Neuronal stem cell (in vitro differentiated cells): ENCODE measurements around the gene DAB2.

Source experiments
- DNase-seq: peaks from one replicate; pipeline ENCODE4 v3.0.0-alpha.2; 2013; ENCODE audit warnings: low spot score
- H2AFZ ChIP-seq: one replicate; pipeline ENCODE4 v1.6.1; 2013; ENCODE audit warnings: mild to moderate bottlenecking, low read length, inconsistent platforms
- H2AK5ac ChIP-seq: 2 replicates; pipeline ENCODE4 v1.6.1; 2013; ENCODE audit warnings: low read depth, mild to moderate bottlenecking, inconsistent platforms, low read length, moderate library complexity, mixed read lengths
- H2BK120ac ChIP-seq: 2 replicates; pipeline ENCODE4 v1.6.1; 2013; ENCODE audit warnings: low read depth, mild to moderate bottlenecking, inconsistent platforms, low read length, moderate library complexity, mixed read lengths
- H2BK12ac ChIP-seq: one replicate; pipeline ENCODE4 v1.6.1; 2013; ENCODE audit warnings: low read length, inconsistent platforms
- H2BK15ac ChIP-seq: 2 replicates; pipeline ENCODE4 v1.6.1; 2013; ENCODE audit warnings: mild to moderate bottlenecking, low read length, inconsistent platforms, mixed read lengths
- H2BK5ac ChIP-seq: one replicate; pipeline ENCODE4 v1.6.1; 2013; ENCODE audit warnings: inconsistent platforms, mild to moderate bottlenecking, low read length, moderate library complexity
- H3K14ac ChIP-seq: one replicate; pipeline ENCODE4 v1.6.1; 2013; ENCODE audit warnings: low read length, inconsistent platforms
- H3K18ac ChIP-seq: 2 replicates; pipeline ENCODE4 v1.6.1; 2013; ENCODE audit warnings: low read length, inconsistent platforms
- H3K23ac ChIP-seq: 2 replicates; pipeline ENCODE4 v1.6.1; 2013; ENCODE audit warnings: low read depth, mild to moderate bottlenecking, mixed read lengths, low read length, inconsistent platforms; ENCODE audit not compliant: poor library complexity
- H3K27ac ChIP-seq: replicated peaks from 3 replicates; pipeline ENCODE4 v1.5.1; 2013; ENCODE audit warnings: low read length, inconsistent platforms
- H3K27me3 ChIP-seq, 3 experiments: 2 replicates each; pipeline ENCODE4 v1.6.1; 2013; ENCODE audit warnings: low read length in 3 of 3, mild to moderate bottlenecking in 2 of 3, inconsistent platforms in 1 of 3, low read depth in 1 of 3, mixed read lengths in 1 of 3, moderate library complexity in 1 of 3; ENCODE audit not compliant: control insufficient read depth in 3 of 3, insufficient read depth in 3 of 3
- H3K36me3 ChIP-seq, 2 donors: replicated peaks in 1 of 2; 2 replicates each; pipeline ENCODE4 v1.6.1; 2013; ENCODE audit warnings: low read length in 2 of 2; ENCODE audit not compliant: control insufficient read depth in 2 of 2, insufficient read depth in 2 of 2
- H3K4ac ChIP-seq: 2 replicates; pipeline ENCODE4 v1.6.1; 2013; ENCODE audit warnings: inconsistent platforms, mild to moderate bottlenecking, low read length, moderate library complexity
- H3K4me1 ChIP-seq, 2 donors: 1 replicate in 1 of 2; 2 replicates in 1 of 2; pipeline ENCODE4 v1.6.1; 2013; ENCODE audit warnings: low read length in 2 of 2, low read depth in 1 of 2; ENCODE audit not compliant: control insufficient read depth in 2 of 2, insufficient read depth in 1 of 2
- H3K4me2 ChIP-seq: one replicate; pipeline ENCODE4 v1.6.1; 2013; ENCODE audit warnings: mild to moderate bottlenecking, low read length, inconsistent platforms; ENCODE audit not compliant: insufficient read depth, poor library complexity, severe bottlenecking
- H3K4me3 ChIP-seq, 2 donors: 2 replicates each; pipeline ENCODE4 v1.5.1; 2013; ENCODE audit warnings: low read length in 2 of 2, mild to moderate bottlenecking in 2 of 2, inconsistent platforms in 1 of 2, moderate library complexity in 1 of 2
- H3K79me1 ChIP-seq: one replicate; pipeline ENCODE4 v1.6.1; 2013; ENCODE audit warnings: low read depth, mild to moderate bottlenecking, inconsistent platforms, low read length, moderate library complexity
- H3K9ac ChIP-seq: one replicate; pipeline ENCODE4 v1.6.1; 2013; ENCODE audit warnings: mild to moderate bottlenecking, low read depth, low read length, inconsistent platforms; ENCODE audit not compliant: poor library complexity
- H3K9me3 ChIP-seq, 2 donors: replicated peaks in 1 of 2; 2 replicates each; pipeline versions ENCODE3 to v1.6.1; 2013; ENCODE audit warnings: low read length in 2 of 2, mild to moderate bottlenecking in 2 of 2, inconsistent platforms in 1 of 2, low read depth in 1 of 2, mixed read lengths in 1 of 2, moderate library complexity in 1 of 2; ENCODE audit not compliant: control insufficient read depth in 2 of 2, insufficient read depth in 1 of 2
- H4K8ac ChIP-seq: one replicate; pipeline ENCODE4 v1.6.1; 2013; ENCODE audit warnings: low read depth, mild to moderate bottlenecking, inconsistent platforms, low read length, moderate library complexity
- H4K91ac ChIP-seq: one replicate; pipeline ENCODE4 v1.6.1; 2013; ENCODE audit warnings: low read length, low read depth, mild to moderate bottlenecking, inconsistent platforms; ENCODE audit not compliant: poor library complexity
- WGBS, 2 donors: extraction: QIAGEN DNeasy Blood & Tissue Kit; methylation state at CpG; one replicate each; pipeline ENCODE4 v1.1.7; 2013; ENCODE audit warnings: missing lambda C conversion rate in 2 of 2, mixed read lengths in 1 of 2; ENCODE audit not compliant: insufficient read length in 2 of 2, insufficient replicate concordance in 1 of 2; ENCODE audit errors: extremely low coverage in 2 of 2; 5-methylcytosine and 5-hydroxymethylcytosine counted together

The DAB2 gene

GRCh38 chr5:39353717-39354399, 70.9 kb downstream of the DAB2 start:
- no peak overlapping the region for H2BK5ac ChIP-seq
- no peak overlapping the region for H3K27ac ChIP-seq
- no peaks in the 10 kb centered on the region for H3K4me1 ChIP-seq
- H3K23ac ChIP-seq: no peak overlapping the region
- H3K79me1 ChIP-seq: no peaks in the 10 kb centered on the region
- no peak overlapping the region for H3K4me3 ChIP-seq
- no peaks in the 10 kb centered on the region for H3K9me3 ChIP-seq
- H3K27me3 ChIP-seq: no peaks in the 10 kb centered on the region
- H3K14ac ChIP-seq: no peak overlapping the region
- H2AFZ ChIP-seq: no peak overlapping the region
- H3K4me2 ChIP-seq: no peak overlapping the region
- no peak overlapping the region for H2BK120ac ChIP-seq
- no peak overlapping the region for H4K8ac ChIP-seq
- no peak overlapping the region for H3K18ac ChIP-seq
- WGBS, 2 donors: no CpG with 5 or more reads among the region's 1 CpG
- H2BK12ac ChIP-seq: no peak overlapping the region
- no peak overlapping the region for H4K91ac ChIP-seq
- H3K36me3 ChIP-seq: no peaks in the 10 kb centered on the region
- no peak overlapping the region for H2BK15ac ChIP-seq
- H2AK5ac ChIP-seq: no peak overlapping the region
- DNase-seq: no peak
- no peak overlapping the region for H3K9ac ChIP-seq
- no peak overlapping the region for H3K4ac ChIP-seq

- Histone ChIP-seq H3K4ac (no peak overlapping the region), H3K36me3 (no peaks in the 10 kb centered on the region), H3K9ac (no peak overlapping the region), H4K8ac (no peak overlapping the region), H3K18ac (no peak overlapping the region), H2BK120ac (no peak overlapping the region), H3K4me1 (no peaks in the 10 kb centered on the region), H3K27ac (no peak overlapping the region), H2AFZ (no peak overlapping the region), H3K23ac (no peak overlapping the region), H2BK5ac (no peak overlapping the region), H2BK15ac (no peak overlapping the region), H3K27me3 (no peaks in the 10 kb centered on the region), H2AK5ac (no peak overlapping the region), H3K79me1 (no peaks in the 10 kb centered on the region), H3K14ac (no peak overlapping the region), H2BK12ac (no peak overlapping the region), H3K4me3 (no peak overlapping the region), H3K9me3 (no peaks in the 10 kb centered on the region), H3K4me2 (no peak overlapping the region), H4K91ac (no peak overlapping the region)
- WGBS, 2 donors: no CpG with 5 or more reads among the region's 1 CpG
- no peak for DNase-seq
These were observed 71.8 kb downstream of the DAB2 start for GRCh38 chr5:39352951-39353350.

GRCh38 chr5:39352170-39352569, 72.6 kb downstream of the DAB2 start:
- Histone ChIP-seq H3K14ac (no peak overlapping the region), H2BK12ac (no peak overlapping the region), H3K4me3 (no peak overlapping the region), H2AK5ac (no peak overlapping the region), H3K9ac (no peak overlapping the region), H2BK120ac (no peak overlapping the region), H2BK15ac (no peak overlapping the region), H3K23ac (no peak overlapping the region), H2BK5ac (no peak overlapping the region), H3K18ac (no peak overlapping the region), H3K9me3 (no peaks in the 10 kb centered on the region), H3K36me3 (no peaks in the 10 kb centered on the region), H2AFZ (no peak overlapping the region), H3K4me1 (no peaks in the 10 kb centered on the region), H3K4me2 (no peak overlapping the region), H3K27ac (no peak overlapping the region), H3K4ac (no peak overlapping the region), H3K79me1 (no peaks in the 10 kb centered on the region), H4K91ac (no peak overlapping the region), H4K8ac (no peak overlapping the region), H3K27me3 (no peaks in the 10 kb centered on the region)
- no CpG with 5 or more reads among the region's 2 CpGs for WGBS, 2 donors
- no peak for DNase-seq

GRCh38 chr5:39349484-39349883, 75.3 kb downstream of the DAB2 start:
- H4K91ac ChIP-seq: no peak overlapping the region
- no peaks in the 10 kb centered on the region for H3K27me3 ChIP-seq

More at GRCh38 chr5:39349484-39349883, 75.3 kb downstream of the DAB2 start:
- no peak overlapping the region for H3K14ac ChIP-seq
- no peak overlapping the region for H3K4me3 ChIP-seq
- no peak overlapping the region for H4K8ac ChIP-seq
- H2BK15ac ChIP-seq: no peak overlapping the region
- no peak overlapping the region for H2BK5ac ChIP-seq
- H2AK5ac ChIP-seq: no peak overlapping the region
- no peak overlapping the region for H2BK12ac ChIP-seq
- H3K4me2 ChIP-seq: no peak overlapping the region
- no CpG with 5 or more reads among the region's 4 CpGs for WGBS, 2 donors
- H3K4me1 ChIP-seq: no peaks in the 10 kb centered on the region
- H3K23ac ChIP-seq: no peak overlapping the region
- H2AFZ ChIP-seq: no peak overlapping the region
- H3K4ac ChIP-seq: no peak overlapping the region
- H3K79me1 ChIP-seq: no peaks in the 10 kb centered on the region
- H3K36me3 ChIP-seq: no peaks in the 10 kb centered on the region
- H3K18ac ChIP-seq: no peak overlapping the region
- no peak for DNase-seq
- H3K9me3 ChIP-seq: no peaks in the 10 kb centered on the region
- H2BK120ac ChIP-seq: no peak overlapping the region
- no peak overlapping the region for H3K27ac ChIP-seq
- H3K9ac ChIP-seq: no peak overlapping the region
